HG03045 (cell line): ENCODE data around the gene DQX1.

ENCODE experiments used
- ATAC-seq: cut with Tn5 transposase; IDR thresholded peaks from one replicate; pipeline ENCODE4 v1.9.1; 2021; ENCODE audit warnings: mild to moderate bottlenecking, moderate library complexity; ENCODE audit not compliant: unreplicated experiment

Gene DQX1

GRCh38 chr2:74512744-74513604 is 13.1 kb downstream of the DQX1 start:
- ATAC-seq: no peak

GRCh38 chr2:74511104-74511989 is 14.7 kb downstream of the DQX1 start:
- no peak for ATAC-seq

- no peak for ATAC-seq
These were observed 15.8 kb downstream of the DQX1 start for GRCh38 chr2:74510272-74510671.

GRCh38 chr2:74507926-74508520 is 18.0 kb downstream of the DQX1 start:
- ATAC-seq: peak; percentile 8

- ATAC-seq: peak; percentile 92
These were observed 18.7 kb downstream of the DQX1 start, which contains the start of gene PCGF1 for GRCh38 chr2:74507145-74507925. TSS of gene PCGF1 (minus strand) at chr2:74507695. CDS start at chr2:74507668, 27 bp downstream.

GRCh38 chr2:74505448-74506246 is 20.4 kb downstream of the DQX1 start:
- no peak for ATAC-seq

GRCh38 chr2:74504591-74504990 is 21.4 kb downstream of the DQX1 start:
- no peak for ATAC-seq

GRCh38 chr2:74503506-74504475 is 22.2 kb downstream of the DQX1 start:
- ATAC-seq: no peak

- ATAC-seq: no peak
These were observed 23.1 kb downstream of the DQX1 start for GRCh38 chr2:74502720-74503505.

- ATAC-seq: no peak
These were observed 23.8 kb downstream of the DQX1 start for GRCh38 chr2:74502147-74502719.

GRCh38 chr2:74501335-74502071 is 24.5 kb downstream of the DQX1 start:
- no peak for ATAC-seq

GRCh38 chr2:74500578-74500946 is 25.5 kb downstream of the DQX1 start:
- ATAC-seq: no peak

GRCh38 chr2:74499940-74500577 is 26.0 kb downstream of the DQX1 start:
- no peak for ATAC-seq

GRCh38 chr2:74499267-74499939 is 26.6 kb downstream of the DQX1 start, which contains the start of gene LBX2:
TSS of gene LBX2 (minus strand) at chr2:74499603. CDS start at chr2:74499537, 66 bp downstream.
- ATAC-seq: no peak

GRCh38 chr2:74498500-74499266 is 27.3 kb downstream of the DQX1 start:
- no peak for ATAC-seq
